Neural progenitor cell (in vitro differentiated cells): ENCODE measurements around the gene NDRG3. TPM values are rescaled to one million over a fixed set of nuclear protein-coding genes. Genes with fewer than 3 reads are reported as not detected.
"Not testable (repeated sequence)": the region's sequence is repeated elsewhere in the genome, so short reads cannot be mapped to it uniquely, and the experiment has no call there.

Source experiments
- DNase-seq: peaks from one replicate; pipeline ENCODE4 v3.0.0-alpha.2; 2016; ENCODE audit warnings: low spot score
- H2AFZ ChIP-seq: fragments of 200-600 bp; sonication (generic); replicated peaks from 2 replicates; pipeline ENCODE4 v1.6.1; 2016; ENCODE audit warnings: antibody characterized with exemption
- H3F3A ChIP-seq: fragments of 200-600 bp; sonication (generic); 2 replicates; pipeline ENCODE4 v1.6.1; 2016; ENCODE audit warnings: antibody characterized with exemption, low read depth
- H3K27ac ChIP-seq: fragments of 200-600 bp; sonication (generic); 2 replicates; pipeline ENCODE4 v1.5.1; 2016; ENCODE audit warnings: mild to moderate bottlenecking
- H3K27me3 ChIP-seq: fragments of 200-600 bp; sonication (generic); 2 replicates; pipeline ENCODE4 v1.6.1; 2016; ENCODE audit warnings: mild to moderate bottlenecking, moderate library complexity
- H3K36me3 ChIP-seq: fragments of 200-600 bp; sonication (generic); 2 replicates; pipeline ENCODE4 v1.5.1; 2016
- H3K4me1 ChIP-seq: fragments of 200-600 bp; sonication (generic); 2 replicates; pipeline ENCODE4 v1.6.1; 2016; ENCODE audit warnings: mixed run types
- H3K4me2 ChIP-seq: fragments of 200-600 bp; sonication (generic); 2 replicates; pipeline ENCODE4 v1.6.1; 2016
- H3K4me3 ChIP-seq: fragments of 200-600 bp; sonication (generic); 2 replicates; pipeline ENCODE4 v1.5.1; 2016
- H3K79me2 ChIP-seq: fragments of 200-600 bp; sonication (generic); 2 replicates; pipeline ENCODE4 v1.6.1; 2016; ENCODE audit warnings: low read depth
- H3K9ac ChIP-seq: fragments of 200-600 bp; sonication (generic); 2 replicates; pipeline ENCODE4 v1.6.1; 2016
- H3K9me3 ChIP-seq: fragments of 200-600 bp; sonication (generic); 2 replicates; pipeline ENCODE4 v1.5.1; 2016; ENCODE audit warnings: low read depth
- H4K20me1 ChIP-seq: fragments of 200-600 bp; sonication (generic); 2 replicates; pipeline ENCODE4 v1.6.1; 2016; ENCODE audit warnings: low read depth
- H3K27ac Mint-ChIP-seq: 3 replicates; pipeline ENCODE4 v1.8.0; 2021; ENCODE audit warnings: mixed read lengths
- H3K27me3 Mint-ChIP-seq: 2 replicates; pipeline ENCODE4 v1.8.0; 2022; ENCODE audit warnings: low read depth, mild to moderate bottlenecking, inconsistent platforms, moderate library complexity, mixed read lengths; ENCODE audit not compliant: insufficient read depth
- H3K36me3 Mint-ChIP-seq: 3 replicates; pipeline ENCODE4 v1.8.0; 2021; ENCODE audit warnings: mixed read lengths
- H3K4me1 Mint-ChIP-seq: 3 replicates; pipeline ENCODE4 v1.8.0; 2021; ENCODE audit warnings: mixed read lengths
- H3K4me3 Mint-ChIP-seq: 3 replicates; pipeline ENCODE4 v1.8.0; 2021; ENCODE audit warnings: mild to moderate bottlenecking, moderate library complexity, mixed read lengths
- H3K9me3 Mint-ChIP-seq: 3 replicates; pipeline ENCODE4 v1.8.0; 2020; ENCODE audit warnings: mixed read lengths
- EZH2 ChIP-seq: fragments of 200-600 bp; sonication (generic); IDR thresholded peaks from 2 replicates; pipeline ENCODE4 v1.6.1; 2017; ENCODE audit warnings: antibody characterized with exemption, mild to moderate bottlenecking, moderate library complexity
- EZH2phosphoT487 ChIP-seq: fragments of 200-600 bp; sonication (generic); IDR thresholded peaks from 2 replicates; pipeline ENCODE4 v1.6.1; 2017; ENCODE audit warnings: antibody characterized with exemption
- total RNA-seq: library from RNA; depleted of rRNA; stranded (reverse); fragments of >200 nt; gene quantifications from 2 replicates; pipeline ENCODE4 v1.2.3, GENCODE V29; 2015; ENCODE audit warnings: low replicate concordance
- TF ChIP-seq, protein P1 (sequence below): fragments of 200-600 bp; sonication (generic); IDR thresholded peaks from 2 replicates; pipeline ENCODE4 v1.5.1; 2017; ENCODE audit warnings: antibody characterized with exemption, mild to moderate bottlenecking

The NDRG3 gene
- total RNA-seq, 1 donor from 2014 or later: 25.3 TPM

DNA sequence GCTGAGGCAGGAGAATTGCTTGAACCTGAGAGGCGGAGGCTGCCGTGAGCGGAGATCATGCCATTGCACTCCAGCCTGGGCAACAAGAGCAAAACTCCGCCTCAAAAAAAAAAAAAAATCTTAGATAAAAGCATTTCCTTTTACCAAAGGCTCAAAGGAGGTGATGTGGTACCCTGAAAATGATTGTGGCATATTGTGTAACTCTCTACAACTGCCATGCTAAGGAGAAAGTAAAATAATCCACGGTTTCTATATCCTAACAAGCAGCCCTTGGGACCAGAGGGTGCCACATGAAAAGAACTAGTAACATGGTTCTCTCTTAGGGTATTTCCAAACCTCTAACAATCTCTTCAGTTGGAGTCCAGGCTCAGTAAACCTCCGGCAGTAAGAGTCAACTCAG, 61.1 kb downstream of the NDRG3 start:
- Histone ChIP-seq H3K9me3 (no peaks in the 10 kb centered on the region), H3K79me2 (no peaks in the 10 kb centered on the region), H3K4me3 (no peak overlapping the region), H3K36me3 (no peaks in the 10 kb centered on the region), H4K20me1 (no peaks in the 10 kb centered on the region), H3K4me1 (no peaks in the 10 kb centered on the region), H3K9ac (no peak overlapping the region), H3F3A (no peaks in the 10 kb centered on the region), H3K27ac (no peak overlapping the region), H3K4me2 (no peak overlapping the region), H3K27me3 (no peaks in the 10 kb centered on the region), H2AFZ (no peak overlapping the region)
- H3K4me1 Mint-ChIP-seq: no peaks in the 10 kb centered on the region
- H3K27me3 Mint-ChIP-seq: peaks cover 4% of the 10 kb centered on the region
- DNase-seq: no peak
- TF ChIP-seq, protein P1, sequence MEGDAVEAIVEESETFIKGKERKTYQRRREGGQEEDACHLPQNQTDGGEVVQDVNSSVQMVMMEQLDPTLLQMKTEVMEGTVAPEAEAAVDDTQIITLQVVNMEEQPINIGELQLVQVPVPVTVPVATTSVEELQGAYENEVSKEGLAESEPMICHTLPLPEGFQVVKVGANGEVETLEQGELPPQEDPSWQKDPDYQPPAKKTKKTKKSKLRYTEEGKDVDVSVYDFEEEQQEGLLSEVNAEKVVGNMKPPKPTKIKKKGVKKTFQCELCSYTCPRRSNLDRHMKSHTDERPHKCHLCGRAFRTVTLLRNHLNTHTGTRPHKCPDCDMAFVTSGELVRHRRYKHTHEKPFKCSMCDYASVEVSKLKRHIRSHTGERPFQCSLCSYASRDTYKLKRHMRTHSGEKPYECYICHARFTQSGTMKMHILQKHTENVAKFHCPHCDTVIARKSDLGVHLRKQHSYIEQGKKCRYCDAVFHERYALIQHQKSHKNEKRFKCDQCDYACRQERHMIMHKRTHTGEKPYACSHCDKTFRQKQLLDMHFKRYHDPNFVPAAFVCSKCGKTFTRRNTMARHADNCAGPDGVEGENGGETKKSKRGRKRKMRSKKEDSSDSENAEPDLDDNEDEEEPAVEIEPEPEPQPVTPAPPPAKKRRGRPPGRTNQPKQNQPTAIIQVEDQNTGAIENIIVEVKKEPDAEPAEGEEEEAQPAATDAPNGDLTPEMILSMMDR: no peak
- TF ChIP-seq EZH2: no peak
- TF ChIP-seq EZH2phosphoT487: no peak
- H3K9me3 Mint-ChIP-seq: no peaks in the 10 kb centered on the region
- H3K36me3 Mint-ChIP-seq: no peaks in the 10 kb centered on the region
- no peak overlapping the region for H3K27ac Mint-ChIP-seq
- no peak overlapping the region for H3K4me3 Mint-ChIP-seq

DNA sequence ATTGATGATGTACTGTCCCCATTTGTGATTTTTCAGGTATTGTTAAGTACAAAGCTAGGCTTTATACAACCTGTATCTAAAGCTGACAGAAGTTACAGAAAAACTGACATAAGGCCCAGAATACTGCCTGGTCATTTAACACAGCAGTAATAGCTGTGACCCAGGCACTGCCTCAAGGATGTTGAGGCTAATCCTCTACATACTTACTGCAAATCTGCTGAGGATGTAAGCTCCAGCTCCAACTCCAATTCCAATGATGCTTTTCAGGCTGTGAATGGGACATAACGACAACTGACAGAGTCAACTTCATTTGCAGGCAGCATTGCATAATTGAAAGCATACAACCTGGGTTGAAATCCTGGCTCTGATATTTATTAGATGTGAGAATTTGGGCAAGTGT, 63.6 kb downstream of the NDRG3 start:
- Histone ChIP-seq H3K27ac (no peak overlapping the region), H3K9ac (no peak overlapping the region), H3K27me3 (no peaks in the 10 kb centered on the region), H3F3A (peaks cover 9% of the 10 kb centered on the region), H3K79me2 (no peaks in the 10 kb centered on the region), H3K9me3 (no peaks in the 10 kb centered on the region), H3K4me2 (no peak overlapping the region), H3K36me3 (no peaks in the 10 kb centered on the region), H2AFZ (no peak overlapping the region), H3K4me3 (no peak overlapping the region), H4K20me1 (no peaks in the 10 kb centered on the region), H3K4me1 (peaks cover 4% of the 10 kb centered on the region)
- no peak for TF ChIP-seq EZH2
- no peak for TF ChIP-seq EZH2phosphoT487
- Mint-ChIP-seq H3K4me3 (no peak overlapping the region), H3K36me3 (peaks cover 6% of the 10 kb centered on the region), H3K4me1 (peaks cover 8% of the 10 kb centered on the region), H3K9me3 (no peaks in the 10 kb centered on the region), H3K27ac (no peak overlapping the region), H3K27me3 (peaks cover 4% of the 10 kb centered on the region)
- no peak for DNase-seq

DNA sequence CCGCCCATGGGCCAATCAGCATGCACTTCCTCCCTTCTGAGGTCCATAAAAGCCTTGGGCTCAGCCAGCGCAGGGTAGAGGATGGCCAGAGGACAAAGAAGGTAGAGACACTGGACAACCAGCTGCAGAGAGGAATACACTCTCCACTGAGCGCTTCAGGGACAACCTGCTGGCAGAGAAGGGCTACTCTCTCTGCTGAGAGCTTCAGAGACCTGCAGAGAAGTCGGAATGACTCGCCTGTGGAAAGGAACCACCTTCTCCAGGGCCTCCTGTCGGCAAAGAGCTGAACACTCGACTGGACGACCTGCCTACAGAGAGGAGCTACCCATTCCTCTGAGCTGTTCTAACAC, 68.5 kb downstream of the NDRG3 start:
- no peak for DNase-seq
- Histone ChIP-seq H3K9me3 (no peaks in the 10 kb centered on the region), H4K20me1 (no peaks in the 10 kb centered on the region), H2AFZ (no peak overlapping the region), H3K4me3 (peak overlapping the region; percentile 58), H3K27me3 (no peaks in the 10 kb centered on the region), H3K79me2 (no peaks in the 10 kb centered on the region), H3K27ac (no peak overlapping the region), H3K4me1 (peaks cover 4% of the 10 kb centered on the region), H3K4me2 (peak overlapping the region; percentile 75), H3F3A (peaks cover 20% of the 10 kb centered on the region), H3K36me3 (no peaks in the 10 kb centered on the region), H3K9ac (no peak overlapping the region)
- Mint-ChIP-seq H3K4me3 (peak overlapping the region; percentile 86), H3K27me3 (peaks cover 3% of the 10 kb centered on the region), H3K36me3 (peaks cover 6% of the 10 kb centered on the region), H3K4me1 (peaks cover 9% of the 10 kb centered on the region), H3K9me3 (no peaks in the 10 kb centered on the region), H3K27ac (peak overlapping the region; percentile 97)
- TF ChIP-seq, protein P1: peak; percentile 6
- no peak for TF ChIP-seq EZH2

DNA sequence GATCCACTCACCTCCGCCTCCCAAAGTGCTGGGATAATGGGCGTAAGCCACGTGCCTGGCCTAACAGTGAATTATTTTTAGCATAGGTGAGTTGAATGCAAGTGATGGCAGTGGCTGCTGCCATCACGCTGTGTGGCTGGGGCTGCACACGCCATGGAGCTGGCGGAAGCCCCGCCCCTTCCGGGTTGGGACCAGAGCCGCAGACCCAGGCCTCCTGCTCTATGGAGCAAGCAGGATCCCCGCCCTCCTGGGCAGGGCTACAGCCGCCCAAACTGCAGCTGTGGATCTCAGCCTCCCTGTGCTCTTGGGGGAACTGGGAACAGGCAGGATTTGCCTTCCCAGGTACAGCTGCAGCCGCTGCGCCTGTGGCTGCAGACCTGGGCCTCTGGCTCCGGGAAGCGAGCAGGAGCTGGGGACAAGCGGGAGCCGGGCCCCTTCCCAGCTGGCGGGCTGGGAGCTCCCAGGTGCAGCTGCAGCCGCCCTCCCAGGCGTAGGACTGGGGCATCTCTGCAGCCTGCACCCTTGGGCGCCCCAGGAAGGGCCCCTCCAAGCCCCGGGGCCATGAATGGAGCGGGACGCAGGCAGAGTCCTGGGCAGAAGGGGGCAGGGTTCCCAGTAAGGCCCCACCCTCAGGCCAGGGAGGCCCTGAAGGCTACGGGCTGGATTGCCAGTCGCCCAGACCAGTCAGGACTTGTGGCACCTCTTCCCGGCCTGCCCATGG, 69.0 kb downstream of the NDRG3 start:
- H3K4me3 Mint-ChIP-seq: peak overlapping the region; percentile 86
- H3K27ac Mint-ChIP-seq: peak overlapping the region; percentile 97
- peak overlapping the region; percentile 72 for H3K27ac ChIP-seq
- no peaks in the 10 kb centered on the region for H3K79me2 ChIP-seq
- no peaks in the 10 kb centered on the region for H4K20me1 ChIP-seq
- H3K4me1 ChIP-seq: peaks cover 4% of the 10 kb centered on the region
- H3K4me3 ChIP-seq: peak overlapping the region; percentile 58
- no peaks in the 10 kb centered on the region for H3K9me3 ChIP-seq
- peaks cover 6% of the 10 kb centered on the region for H3K36me3 Mint-ChIP-seq
- no peaks in the 10 kb centered on the region for H3K27me3 ChIP-seq
- peaks cover 9% of the 10 kb centered on the region for H3K4me1 Mint-ChIP-seq
- H2AFZ ChIP-seq: peak overlapping the region; percentile 69
- peak overlapping the region; percentile 75 for H3K4me2 ChIP-seq
- H3K36me3 ChIP-seq: no peaks in the 10 kb centered on the region
- no peak for TF ChIP-seq EZH2phosphoT487
- no peak for TF ChIP-seq EZH2
- TF ChIP-seq, protein P1: no peak
- no peak overlapping the region for H3K9ac ChIP-seq
- peaks cover 3% of the 10 kb centered on the region for H3K27me3 Mint-ChIP-seq
- peaks cover 20% of the 10 kb centered on the region for H3F3A ChIP-seq
- peak; percentile 94 for DNase-seq
- no peaks in the 10 kb centered on the region for H3K9me3 Mint-ChIP-seq

DNA sequence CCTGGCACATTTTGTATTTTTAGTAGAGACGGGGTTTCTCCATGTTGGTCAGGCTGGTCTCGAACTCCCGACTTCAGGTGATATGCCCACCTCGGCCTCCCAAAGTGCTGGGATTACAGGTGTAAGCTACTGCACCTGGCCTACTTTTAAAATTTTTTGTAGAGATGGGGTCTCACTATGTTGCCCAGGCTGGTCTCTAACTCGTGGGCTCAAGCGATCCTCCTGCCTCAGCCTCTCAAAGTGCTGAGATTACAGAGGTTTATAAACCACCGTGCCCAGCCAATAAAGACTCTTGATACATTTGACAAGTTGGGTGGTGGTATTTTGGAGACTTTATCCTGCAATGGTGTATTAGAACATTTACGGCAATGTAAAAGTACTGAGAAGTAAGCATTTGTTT, 70.3 kb downstream of the NDRG3 start:
- H3K79me2 ChIP-seq, H3K9ac ChIP-seq, H3K27me3 ChIP-seq, H3K27ac Mint-ChIP-seq, H3K4me2 ChIP-seq, H3K9me3 Mint-ChIP-seq, H3K4me1 Mint-ChIP-seq, H3K9me3 ChIP-seq, H3K36me3 Mint-ChIP-seq, H3K27ac ChIP-seq, H2AFZ ChIP-seq, H3K27me3 Mint-ChIP-seq, H3K36me3 ChIP-seq, DNase-seq, H4K20me1 ChIP-seq, H3K4me1 ChIP-seq, H3K4me3 ChIP-seq: not testable (repeated sequence)
- H3K4me3 Mint-ChIP-seq: peak overlapping the region; percentile 58
- H3F3A ChIP-seq: peaks cover 20% of the 10 kb centered on the region
